Measurements from ENCODE around the gene EPO.

DNA sequence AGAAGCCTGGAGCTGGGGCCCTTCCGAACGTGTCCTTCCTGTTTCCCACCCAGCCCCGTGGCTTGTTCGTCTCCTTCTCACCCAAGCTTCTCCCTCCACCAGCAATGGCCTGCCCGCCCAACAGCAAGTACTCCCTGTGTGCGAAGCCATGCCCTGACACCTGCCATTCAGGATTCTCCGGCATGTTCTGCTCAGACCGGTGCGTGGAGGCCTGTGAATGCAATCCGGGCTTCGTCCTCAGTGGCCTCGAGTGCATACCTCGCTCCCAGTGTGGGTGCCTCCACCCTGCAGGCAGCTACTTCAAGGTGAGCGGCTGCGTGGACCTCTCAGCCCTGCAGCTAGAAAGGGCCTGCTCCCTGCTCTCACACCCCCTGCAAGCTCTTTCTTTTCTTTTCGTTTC lies 45.0 kb downstream of the EPO start:
- TF ChIP-seq POLR2A (IDR thresholded peaks at IDR 0.05; ENCODE audit: extremely low read depth, insufficient read length) = no peak
- TF ChIP-seq, protein P1, sequence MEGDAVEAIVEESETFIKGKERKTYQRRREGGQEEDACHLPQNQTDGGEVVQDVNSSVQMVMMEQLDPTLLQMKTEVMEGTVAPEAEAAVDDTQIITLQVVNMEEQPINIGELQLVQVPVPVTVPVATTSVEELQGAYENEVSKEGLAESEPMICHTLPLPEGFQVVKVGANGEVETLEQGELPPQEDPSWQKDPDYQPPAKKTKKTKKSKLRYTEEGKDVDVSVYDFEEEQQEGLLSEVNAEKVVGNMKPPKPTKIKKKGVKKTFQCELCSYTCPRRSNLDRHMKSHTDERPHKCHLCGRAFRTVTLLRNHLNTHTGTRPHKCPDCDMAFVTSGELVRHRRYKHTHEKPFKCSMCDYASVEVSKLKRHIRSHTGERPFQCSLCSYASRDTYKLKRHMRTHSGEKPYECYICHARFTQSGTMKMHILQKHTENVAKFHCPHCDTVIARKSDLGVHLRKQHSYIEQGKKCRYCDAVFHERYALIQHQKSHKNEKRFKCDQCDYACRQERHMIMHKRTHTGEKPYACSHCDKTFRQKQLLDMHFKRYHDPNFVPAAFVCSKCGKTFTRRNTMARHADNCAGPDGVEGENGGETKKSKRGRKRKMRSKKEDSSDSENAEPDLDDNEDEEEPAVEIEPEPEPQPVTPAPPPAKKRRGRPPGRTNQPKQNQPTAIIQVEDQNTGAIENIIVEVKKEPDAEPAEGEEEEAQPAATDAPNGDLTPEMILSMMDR (IDR thresholded peaks at IDR 0.05; ENCODE audit: low read depth, low read length) = no peak

All from NB4 (cell line).